ENCODE data around the gene PIK3CD. TPM values are rescaled to one million over a fixed set of nuclear protein-coding genes. Genes with fewer than 3 reads are reported as not detected.
"Not testable (repeated sequence)": the region's sequence is repeated elsewhere in the genome, so short reads cannot be mapped to it uniquely, and the experiment has no call there.

PIK3CD gene
- total RNA-seq, 1 experiment from 2014 or later, result 2.6 TPM

DNA sequence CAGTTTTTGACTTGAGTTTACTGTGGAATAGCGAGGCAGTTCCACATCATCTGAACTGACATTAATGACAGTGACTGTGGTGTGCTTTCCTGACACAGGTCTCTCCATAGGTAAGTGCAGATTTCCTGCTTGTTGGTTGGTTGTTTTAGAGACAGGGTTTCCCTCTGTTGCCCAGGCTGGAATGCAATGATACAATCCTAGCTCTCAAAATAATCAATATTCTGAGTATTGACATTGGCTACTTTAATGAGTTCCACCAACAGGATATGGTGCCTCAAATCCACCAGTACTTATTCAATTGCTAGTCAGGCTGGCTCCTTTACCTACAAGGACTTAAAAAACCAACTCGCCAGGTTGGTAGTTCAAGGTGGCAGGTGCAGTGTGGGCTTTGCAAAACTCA, 108.4 kb downstream of the PIK3CD start:
- H3K4me1 Mint-ChIP-seq (ENCODE audit: low read depth, unreplicated experiment), result no peaks in the 10 kb centered on the region
- CTCF ChIA-PET, result no interaction called here

GRCh38 chr1:9760824-9761223, 109.3 kb downstream of the PIK3CD start:
- no peaks in the 10 kb centered on the region for H3K9me3 Mint-ChIP-seq (ENCODE audit: low read depth, unreplicated experiment)
- H3K27me3 Mint-ChIP-seq (ENCODE audit: unreplicated experiment), result no peaks in the 10 kb centered on the region
- H3K4me3 Mint-ChIP-seq (ENCODE audit: low read depth, unreplicated experiment), result no peak overlapping the region
- intact Hi-C loops (cut with micrococcal nuclease; ENCODE audit: unreplicated experiment), result no loop called here
- H3K27ac Mint-ChIP-seq (ENCODE audit: unreplicated experiment), result no peak overlapping the region
- TF ChIP-seq, protein P1, sequence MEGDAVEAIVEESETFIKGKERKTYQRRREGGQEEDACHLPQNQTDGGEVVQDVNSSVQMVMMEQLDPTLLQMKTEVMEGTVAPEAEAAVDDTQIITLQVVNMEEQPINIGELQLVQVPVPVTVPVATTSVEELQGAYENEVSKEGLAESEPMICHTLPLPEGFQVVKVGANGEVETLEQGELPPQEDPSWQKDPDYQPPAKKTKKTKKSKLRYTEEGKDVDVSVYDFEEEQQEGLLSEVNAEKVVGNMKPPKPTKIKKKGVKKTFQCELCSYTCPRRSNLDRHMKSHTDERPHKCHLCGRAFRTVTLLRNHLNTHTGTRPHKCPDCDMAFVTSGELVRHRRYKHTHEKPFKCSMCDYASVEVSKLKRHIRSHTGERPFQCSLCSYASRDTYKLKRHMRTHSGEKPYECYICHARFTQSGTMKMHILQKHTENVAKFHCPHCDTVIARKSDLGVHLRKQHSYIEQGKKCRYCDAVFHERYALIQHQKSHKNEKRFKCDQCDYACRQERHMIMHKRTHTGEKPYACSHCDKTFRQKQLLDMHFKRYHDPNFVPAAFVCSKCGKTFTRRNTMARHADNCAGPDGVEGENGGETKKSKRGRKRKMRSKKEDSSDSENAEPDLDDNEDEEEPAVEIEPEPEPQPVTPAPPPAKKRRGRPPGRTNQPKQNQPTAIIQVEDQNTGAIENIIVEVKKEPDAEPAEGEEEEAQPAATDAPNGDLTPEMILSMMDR (IDR thresholded peaks at IDR 0.05; ENCODE audit: unreplicated experiment), result no peak
- CTCF ChIA-PET, result no interaction called here
- no peaks in the 10 kb centered on the region for H3K4me1 Mint-ChIP-seq (ENCODE audit: low read depth, unreplicated experiment)
- no peak for DNase-seq
- peaks cover 6% of the 10 kb centered on the region for H3K36me3 Mint-ChIP-seq (ENCODE audit: insufficient read depth, unreplicated experiment)
- BruUV-seq (replicated peaks), result no TSS peak

More for the DNA sequence above, 108.4 kb downstream of the PIK3CD start:
- no peaks in the 10 kb centered on the region for H3K27me3 Mint-ChIP-seq (ENCODE audit: unreplicated experiment)
- no peak for DNase-seq
- intact Hi-C loops (cut with micrococcal nuclease; ENCODE audit: unreplicated experiment), result no loop called here
- no peak overlapping the region for H3K27ac Mint-ChIP-seq (ENCODE audit: unreplicated experiment)
- peaks cover 6% of the 10 kb centered on the region for H3K36me3 Mint-ChIP-seq (ENCODE audit: insufficient read depth, unreplicated experiment)
- no TSS peak for BruUV-seq (replicated peaks)
- no peak overlapping the region for H3K4me3 Mint-ChIP-seq (ENCODE audit: low read depth, unreplicated experiment)
- TF ChIP-seq, protein P1 (IDR thresholded peaks at IDR 0.05; ENCODE audit: unreplicated experiment), result no peak
- H3K9me3 Mint-ChIP-seq (ENCODE audit: low read depth, unreplicated experiment), result no peaks in the 10 kb centered on the region

- intact Hi-C loops (cut with micrococcal nuclease; ENCODE audit: unreplicated experiment), result no loop called here
- CTCF ChIA-PET, result no interaction called here
- Mint-ChIP-seq H3K4me1 (ENCODE audit: low read depth, unreplicated experiment) (no peaks in the 10 kb centered on the region), H3K36me3 (ENCODE audit: insufficient read depth, unreplicated experiment) (peaks cover 6% of the 10 kb centered on the region), H3K27ac (ENCODE audit: unreplicated experiment) (no peak overlapping the region), H3K4me3 (ENCODE audit: low read depth, unreplicated experiment) (no peak overlapping the region), H3K27me3 (ENCODE audit: unreplicated experiment) (no peaks in the 10 kb centered on the region), H3K9me3 (ENCODE audit: low read depth, unreplicated experiment) (no peaks in the 10 kb centered on the region)
- DNase-seq, result no peak
- TF ChIP-seq, protein P1 (IDR thresholded peaks at IDR 0.05; ENCODE audit: unreplicated experiment), result no peak
- BruUV-seq (replicated peaks), result no TSS peak
These were observed 110.3 kb downstream of the PIK3CD start for GRCh38 chr1:9761855-9762254.

GRCh38 chr1:9762446-9762845, 110.9 kb downstream of the PIK3CD start:
- BruUV-seq (replicated peaks); CTCF ChIA-PET; H3K27me3 Mint-ChIP-seq (ENCODE audit: unreplicated experiment); DNase-seq; H3K36me3 Mint-ChIP-seq (ENCODE audit: insufficient read depth, unreplicated experiment); H3K27ac Mint-ChIP-seq (ENCODE audit: unreplicated experiment); H3K4me1 Mint-ChIP-seq (ENCODE audit: low read depth, unreplicated experiment); H3K9me3 Mint-ChIP-seq (ENCODE audit: low read depth, unreplicated experiment); H3K4me3 Mint-ChIP-seq (ENCODE audit: low read depth, unreplicated experiment); intact Hi-C loops (cut with micrococcal nuclease; ENCODE audit: unreplicated experiment): not testable (repeated sequence)

- Mint-ChIP-seq H3K4me1 (ENCODE audit: low read depth, unreplicated experiment) (no peaks in the 10 kb centered on the region), H3K4me3 (ENCODE audit: low read depth, unreplicated experiment) (no peak overlapping the region), H3K27ac (ENCODE audit: unreplicated experiment) (no peak overlapping the region), H3K9me3 (ENCODE audit: low read depth, unreplicated experiment) (no peaks in the 10 kb centered on the region), H3K36me3 (ENCODE audit: insufficient read depth, unreplicated experiment) (peaks cover 6% of the 10 kb centered on the region), H3K27me3 (ENCODE audit: unreplicated experiment) (no peaks in the 10 kb centered on the region)
- intact Hi-C loops (cut with micrococcal nuclease; ENCODE audit: unreplicated experiment), result no loop called here
- CTCF ChIA-PET, result no interaction called here
- DNase-seq, result no peak
- TF ChIP-seq, protein P1 (IDR thresholded peaks at IDR 0.05; ENCODE audit: unreplicated experiment), result no peak
- BruUV-seq (replicated peaks), result no TSS peak
These were observed 112.4 kb downstream of the PIK3CD start for GRCh38 chr1:9763914-9764313.
